ENCODE results near the gene RANBP9. TPM values are rescaled to one million over a fixed set of nuclear protein-coding genes. Genes with fewer than 3 reads are reported as not detected.

RANBP9 gene
- total RNA-seq, 6 experiments from 2014 or later: 14.1 to 17.9 (median 15.9) TPM

DNA sequence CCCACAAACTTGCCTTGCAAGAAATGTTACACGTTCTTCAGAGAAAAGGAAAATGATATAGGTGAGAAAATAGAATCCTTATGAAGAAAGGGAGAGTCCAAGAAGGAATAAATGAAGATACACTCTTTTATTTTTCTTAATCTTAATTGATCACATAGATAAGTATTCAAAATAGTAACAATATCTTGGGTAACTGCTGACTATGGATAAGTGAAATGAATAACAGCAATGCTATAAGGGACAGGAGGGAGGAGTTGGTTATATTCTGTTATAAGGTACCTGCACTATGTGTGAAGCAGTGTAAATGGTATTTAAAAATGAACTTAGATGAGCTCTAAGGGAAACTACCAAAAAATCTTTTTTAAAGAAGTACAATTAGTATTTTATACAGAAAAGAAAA is 38.3 kb downstream of the RANBP9 start:
- Histone ChIP-seq H3K36me3 (no peaks in the 10 kb centered on the region), H3K9me3 (no peaks in the 10 kb centered on the region), H3K27me3 (no peaks in the 10 kb centered on the region), H3K4me1 (peaks cover 0 to 12% (median 1%) of the 10 kb centered on the region in 4 donors), H3K4me3 (no peak overlapping the region), H3K27ac (no peak overlapping the region)
- intact Hi-C loops (cut with DNase I): no loop called here
- ATAC-seq: no peak
- no peak for DNase-seq
- TF ChIP-seq CTCF (IDR thresholded peaks at IDR 0.05) (no peak), POLR2A (IDR thresholded peaks at IDR 0.05) (no peak)
- 79% methylated on average over 1 of the region's 1 CpG for WGBS (ENCODE audit: insufficient coverage, low coverage, low lambda C conversion rate, missing lambda C conversion rate)

GRCh38 chr6:13672904-13673303 is 38.7 kb downstream of the RANBP9 start:
- no peak for DNase-seq
- H3K4me1 ChIP-seq: peaks cover 0 to 8% (median 0%) of the 10 kb centered on the region in 4 donors
- H3K9me3 ChIP-seq: no peaks in the 10 kb centered on the region
- no peaks in the 10 kb centered on the region for H3K27me3 ChIP-seq
- no peak for ATAC-seq
- no peak overlapping the region for H3K27ac ChIP-seq
- no peaks in the 10 kb centered on the region for H3K36me3 ChIP-seq
- no peak for TF ChIP-seq POLR2A (IDR thresholded peaks at IDR 0.05)
- H3K4me3 ChIP-seq: no peak overlapping the region
- intact Hi-C loops (cut with DNase I): no loop called here

- Histone ChIP-seq H3K27me3 (no peaks in the 10 kb centered on the region), H3K27ac (no peak overlapping the region), H3K9me3 (no peaks in the 10 kb centered on the region), H3K4me3 (no peak overlapping the region), H3K36me3 (no peaks in the 10 kb centered on the region), H3K4me1 (peaks cover 0 to 8% (median 0%) of the 10 kb centered on the region in 4 donors)
- TF ChIP-seq CTCF (IDR thresholded peaks at IDR 0.05): no peak
- no peak for TF ChIP-seq POLR2A (IDR thresholded peaks at IDR 0.05)
- DNase-seq: no peak
- 86% methylated on average over 1 of the region's 1 CpG for WGBS (ENCODE audit: insufficient coverage, low coverage, low lambda C conversion rate, missing lambda C conversion rate)
- intact Hi-C loops (cut with DNase I): no loop called here
- ATAC-seq: no peak
These were observed 40.0 kb downstream of the RANBP9 start for GRCh38 chr6:13671548-13672127.

GRCh38 chr6:13669476-13669875 is 42.2 kb downstream of the RANBP9 start:
- Histone ChIP-seq H3K27me3 (no peaks in the 10 kb centered on the region), H3K27ac (no peak overlapping the region), H3K9me3 (no peaks in the 10 kb centered on the region), H3K36me3 (no peaks in the 10 kb centered on the region), H3K4me3 (no peak overlapping the region), H3K4me1 (peaks cover 0 to 15% (median 1%) of the 10 kb centered on the region in 4 donors)
- intact Hi-C loops (cut with DNase I): no loop called here
- WGBS (ENCODE audit: insufficient coverage, low coverage, low lambda C conversion rate, missing lambda C conversion rate): 87% methylated on average over 4 of the region's 5 CpGs
- no peak for TF ChIP-seq POLR2A (IDR thresholded peaks at IDR 0.05)
- no peak for TF ChIP-seq CTCF (IDR thresholded peaks at IDR 0.05)
- DNase-seq: no peak
- no peak for ATAC-seq

DNA sequence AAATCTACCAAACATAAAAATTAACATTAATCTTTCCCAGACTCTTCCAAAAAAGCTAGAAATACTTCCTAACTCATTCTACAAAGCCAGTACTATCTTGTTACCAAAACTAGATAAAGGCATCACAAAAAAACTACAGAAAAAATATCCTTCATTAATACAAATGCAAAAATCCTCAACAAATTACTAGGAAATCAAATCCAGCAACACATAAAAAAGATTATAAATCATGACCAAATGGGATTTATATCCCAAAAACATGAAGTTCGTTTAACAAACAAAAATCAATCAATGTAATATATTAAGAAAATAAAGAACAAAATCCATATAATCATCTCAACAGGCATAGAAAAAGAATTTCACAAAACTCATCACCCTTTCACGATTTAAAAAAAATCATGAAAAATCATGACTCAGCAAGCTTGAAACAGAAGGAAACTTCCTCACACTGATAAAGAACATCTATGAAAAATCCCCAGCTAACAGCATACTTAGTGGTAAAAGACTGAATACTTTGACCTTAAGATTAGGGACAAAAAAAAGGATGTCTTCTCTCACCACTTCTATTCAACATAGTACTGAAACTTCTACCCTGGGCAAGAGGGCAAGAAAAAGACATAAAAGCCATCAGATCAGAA is 43.2 kb downstream of the RANBP9 start:
- intact Hi-C loops (cut with DNase I): no loop called here
- TF ChIP-seq POLR2A (IDR thresholded peaks at IDR 0.05) (no peak), CTCF (IDR thresholded peaks at IDR 0.05) (no peak)
- 50% methylated on average over 2 of the region's 2 CpGs for WGBS (ENCODE audit: insufficient coverage, low coverage, low lambda C conversion rate, missing lambda C conversion rate)
- Histone ChIP-seq H3K27ac (no peak overlapping the region), H3K9me3 (no peaks in the 10 kb centered on the region), H3K4me3 (no peak overlapping the region), H3K4me1 (peaks cover 0 to 25% (median 6%) of the 10 kb centered on the region in 4 donors), H3K36me3 (no peaks in the 10 kb centered on the region), H3K27me3 (no peaks in the 10 kb centered on the region)
- ATAC-seq: peak in 1 of 4 donors; percentile 20
- no peak for DNase-seq

Data from right lobe of liver (tissue), 6 donors.